ENCODE results near the gene HRH3.

HRH3 gene

DNA sequence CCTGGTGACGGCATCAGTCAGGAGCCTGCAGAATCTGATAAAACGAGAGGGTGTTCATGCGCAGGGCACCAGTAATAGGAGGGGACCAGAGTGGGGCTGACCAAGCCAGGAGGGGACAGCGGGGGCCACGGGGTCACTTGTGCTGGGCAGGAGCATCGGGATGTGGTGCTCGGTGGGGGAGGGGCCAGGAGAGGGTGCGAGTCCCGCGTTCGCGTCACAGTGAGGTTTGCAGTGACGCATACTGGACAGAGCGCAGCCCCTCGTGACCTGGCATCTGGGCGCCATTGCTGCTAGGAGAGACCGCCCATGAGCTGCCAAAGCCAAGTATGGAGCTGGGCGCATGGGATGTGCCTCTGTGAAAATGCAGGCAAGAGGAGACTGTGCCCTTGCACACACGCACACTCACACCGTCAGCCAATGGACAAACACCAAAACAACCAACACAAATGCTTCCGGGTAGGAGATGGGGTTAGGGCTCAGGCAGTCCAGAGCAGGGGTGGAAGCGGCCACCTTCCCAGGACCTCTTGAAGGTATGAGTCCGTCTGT is 51.1 kb downstream of the HRH3 start:
- peaks cover 0 to 51% of the 10 kb centered on the region in 2 experiments; a peak in 2 of 3 replicates for H3K36me3 ChIP-seq (ENCODE audit: control insufficient read depth in 2 of 2, insufficient read depth in 1 of 2, low read length in 2 of 2)
- H3K27ac ChIP-seq (ENCODE audit: extremely low read depth, low read depth, low read length), result no peak overlapping the region
- TF ChIP-seq ZNF311 (tag by site-specific recombination; IDR thresholded peaks at IDR 0.05; ENCODE audit: borderline replicate concordance) (no peak), ZNF19 (tag by site-specific recombination; IDR thresholded peaks at IDR 0.05; ENCODE audit: low read depth) (no peak), ZBTB8A (tag by site-specific recombination; IDR thresholded peaks at IDR 0.05) (no peak), SETDB1 (IDR thresholded peaks at IDR 0.05; ENCODE audit: insufficient read length, low read length) (no peak), ZBTB17 (tag by site-specific recombination; IDR thresholded peaks at IDR 0.05) (no peak), ZNF544 (tag by site-specific recombination; IDR thresholded peaks at IDR 0.05) (no peak), ZNF514 (tag by site-specific recombination; IDR thresholded peaks at IDR 0.05) (no peak)
- no peak overlapping the region for H3K4me3 ChIP-seq (ENCODE audit: low read depth, low read length)
- H3K9me3 ChIP-seq (ENCODE audit: control insufficient read depth, insufficient read depth, low read depth, low read length), result no peaks in the 10 kb centered on the region
- POLR2A ChIA-PET, result no interaction called here
- CTCF ChIA-PET, result no interaction called here
- H3K4me1 ChIP-seq (ENCODE audit: control insufficient read depth, insufficient read depth, low read length), result no peaks in the 10 kb centered on the region

DNA sequence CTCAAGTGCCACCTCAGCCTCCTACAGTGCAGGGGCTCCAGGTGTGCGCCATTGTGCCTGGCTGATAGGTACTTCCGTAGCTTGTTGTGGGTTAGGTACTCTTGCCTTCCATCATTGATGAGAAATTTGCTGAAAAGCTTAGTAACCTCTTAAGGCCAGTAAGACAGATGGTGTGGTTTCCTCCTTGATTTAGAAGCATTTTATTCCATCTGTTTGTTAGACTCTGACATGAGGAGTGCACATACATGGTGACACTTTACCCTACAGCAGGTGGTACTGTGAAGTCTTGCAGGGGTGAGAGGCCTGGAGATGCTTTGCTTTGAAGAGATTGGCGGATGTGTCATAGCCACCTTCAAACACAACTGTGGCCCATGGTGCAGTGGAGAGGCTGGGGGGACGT is 52.0 kb downstream of the HRH3 start:
- Histone ChIP-seq H3K4me3 (ENCODE audit: low read depth, low read length) (no peak overlapping the region), H3K9me3 (ENCODE audit: control insufficient read depth, insufficient read depth, low read depth, low read length) (no peaks in the 10 kb centered on the region), H3K36me3 (ENCODE audit: control insufficient read depth in 2 of 2, insufficient read depth in 1 of 2, low read length in 2 of 2) (peaks cover 0 to 58% of the 10 kb centered on the region in 2 experiments; a peak in 2 of 3 replicates), H3K4me1 (ENCODE audit: control insufficient read depth, insufficient read depth, low read length) (no peaks in the 10 kb centered on the region), H3K27ac (ENCODE audit: extremely low read depth, low read depth, low read length) (no peak overlapping the region)
- ChIA-PET POLR2A (interaction anchor here (1.1 kb wide), 1 partner anchor 42 kb away, joined by 3 read pairs; no protein-coding TSS in a partner anchor), CTCF (no interaction called here)
- TF ChIP-seq ZNF544 (tag by site-specific recombination; IDR thresholded peaks at IDR 0.05) (no peak), TCF7L2 (IDR thresholded peaks at IDR 0.05; ENCODE audit: borderline replicate concordance, low read depth, low read length) (no peak), ZNF175 (tag by site-specific recombination; IDR thresholded peaks at IDR 0.05) (no peak), ZNF707 (tag by site-specific recombination; IDR thresholded peaks at IDR 0.05) (no peak), ZNF600 (tag by site-specific recombination; IDR thresholded peaks at IDR 0.05) (no peak), ZNF169 (tag by site-specific recombination; IDR thresholded peaks at IDR 0.05) (no peak), ZNF549 (tag by site-specific recombination; IDR thresholded peaks at IDR 0.05) (no peak), ZNF280C (tag by site-specific recombination; IDR thresholded peaks at IDR 0.05) (no peak), ZNF664 (tag by site-specific recombination; IDR thresholded peaks at IDR 0.05) (no peak), ZNF335 (tag by site-specific recombination; conservative IDR thresholded peaks at IDR 0.05) (no peak), ZNF561 (tag by site-specific recombination; IDR thresholded peaks at IDR 0.05; ENCODE audit: borderline replicate concordance) (no peak), REPIN1 (tag by site-specific recombination; IDR thresholded peaks at IDR 0.05; ENCODE audit: low read depth) (no peak), PRDM1 (tag by site-specific recombination; IDR thresholded peaks at IDR 0.05) (no peak), ZIC2 (tag by site-specific recombination; IDR thresholded peaks at IDR 0.05) (no peak), MEIS1 (CRISPR knock-in tag; IDR thresholded peaks at IDR 0.05; ENCODE audit: borderline replicate concordance) (no peak)
- TF ChIP-seq, protein P1, sequence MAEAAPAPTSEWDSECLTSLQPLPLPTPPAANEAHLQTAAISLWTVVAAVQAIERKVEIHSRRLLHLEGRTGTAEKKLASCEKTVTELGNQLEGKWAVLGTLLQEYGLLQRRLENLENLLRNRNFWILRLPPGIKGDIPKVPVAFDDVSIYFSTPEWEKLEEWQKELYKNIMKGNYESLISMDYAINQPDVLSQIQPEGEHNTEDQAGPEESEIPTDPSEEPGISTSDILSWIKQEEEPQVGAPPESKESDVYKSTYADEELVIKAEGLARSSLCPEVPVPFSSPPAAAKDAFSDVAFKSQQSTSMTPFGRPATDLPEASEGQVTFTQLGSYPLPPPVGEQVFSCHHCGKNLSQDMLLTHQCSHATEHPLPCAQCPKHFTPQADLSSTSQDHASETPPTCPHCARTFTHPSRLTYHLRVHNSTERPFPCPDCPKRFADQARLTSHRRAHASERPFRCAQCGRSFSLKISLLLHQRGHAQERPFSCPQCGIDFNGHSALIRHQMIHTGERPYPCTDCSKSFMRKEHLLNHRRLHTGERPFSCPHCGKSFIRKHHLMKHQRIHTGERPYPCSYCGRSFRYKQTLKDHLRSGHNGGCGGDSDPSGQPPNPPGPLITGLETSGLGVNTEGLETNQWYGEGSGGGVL (tag by site-specific recombination; IDR thresholded peaks at IDR 0.05), result no peak

Measured in HEK293 (cell line).